Skeletal muscle tissue (tissue), 4 donors: ENCODE measurements around the gene NME9. TPM values are rescaled to one million over a fixed set of nuclear protein-coding genes. Genes with fewer than 3 reads are reported as not detected.

Experiments used
- H3K27ac ChIP-seq: one replicate; pipeline ENCODE4 v1.7.0; 2013; ENCODE audit warnings: mild to moderate bottlenecking, low read depth, low read length, inconsistent platforms
- H3K27me3 ChIP-seq, 3 donors: one replicate each; pipeline ENCODE4 v1.7.0; 2013; ENCODE audit warnings: low read length in 3 of 3; ENCODE audit not compliant: control insufficient read depth in 3 of 3, insufficient read depth in 3 of 3
- H3K36me3 ChIP-seq, 3 donors: one replicate each; pipeline ENCODE4 v1.7.0; 2013; ENCODE audit warnings: low read length in 3 of 3; ENCODE audit not compliant: control insufficient read depth in 3 of 3, insufficient read depth in 3 of 3
- H3K4me1 ChIP-seq, 3 donors: one replicate each; pipeline ENCODE4 v1.7.0; 2013; ENCODE audit warnings: low read length in 3 of 3, mild to moderate bottlenecking in 3 of 3; ENCODE audit not compliant: control insufficient read depth in 3 of 3, insufficient read depth in 3 of 3
- H3K4me3 ChIP-seq, 3 donors: one replicate each; pipeline ENCODE4 v1.7.0; 2013; ENCODE audit warnings: low read length in 3 of 3
- H3K9ac ChIP-seq, 3 donors: one replicate each; pipeline ENCODE4 v1.7.0; 2013; ENCODE audit warnings: low read length in 3 of 3, mild to moderate bottlenecking in 3 of 3, moderate library complexity in 2 of 3, low read depth in 1 of 3
- H3K9me3 ChIP-seq, 3 donors: one replicate each; pipeline ENCODE4 v1.7.0; 2013; ENCODE audit warnings: low read length in 3 of 3; ENCODE audit not compliant: control insufficient read depth in 3 of 3
- total RNA-seq: library from RNA; depleted of rRNA; stranded (reverse); fragments of >200 nt; gene quantifications from one replicate; pipeline ENCODE4 v1.2.3, GENCODE V29; 2014
- donor health status: Osteomylitis.

The NME9 gene
- total RNA-seq, 1 donor from 2014 or later = not detected

GRCh38 chr3:138364356-138365252, 35.0 kb upstream of the NME9 start:
- Histone ChIP-seq H3K36me3 (no peaks in the 10 kb centered on the region), H3K4me1 (peaks cover 72 to 96% (median 89%) of the 10 kb centered on the region in 3 donors), H3K27ac (peak overlapping the region; percentile 11)

GRCh38 chr3:138363322-138363721, 33.7 kb upstream of the NME9 start:
- H3K9ac ChIP-seq = no peak overlapping the region
- H3K27me3 ChIP-seq = no peaks in the 10 kb centered on the region
- H3K4me3 ChIP-seq = no peak overlapping the region
- H3K9me3 ChIP-seq = no peaks in the 10 kb centered on the region
- peaks cover 74 to 97% (median 92%) of the 10 kb centered on the region in 3 donors for H3K4me1 ChIP-seq
- H3K36me3 ChIP-seq = no peaks in the 10 kb centered on the region
- no peak overlapping the region for H3K27ac ChIP-seq

More at GRCh38 chr3:138364356-138365252, 35.0 kb upstream of the NME9 start:
- H3K27me3 ChIP-seq = no peaks in the 10 kb centered on the region
- H3K4me3 ChIP-seq = no peak overlapping the region
- H3K9ac ChIP-seq = no peak overlapping the region
- H3K9me3 ChIP-seq = no peaks in the 10 kb centered on the region

GRCh38 chr3:138362538-138362937, 32.9 kb upstream of the NME9 start:
- H3K4me1 ChIP-seq = peaks cover 73 to 96% (median 90%) of the 10 kb centered on the region in 3 donors
- no peak overlapping the region for H3K4me3 ChIP-seq
- H3K9me3 ChIP-seq = no peaks in the 10 kb centered on the region
- H3K27ac ChIP-seq = no peak overlapping the region
- no peaks in the 10 kb centered on the region for H3K36me3 ChIP-seq
- peak overlapping the region in 2 of 3 donors; percentile 16 to 52 for H3K9ac ChIP-seq
- H3K27me3 ChIP-seq = no peaks in the 10 kb centered on the region

GRCh38 chr3:138361561-138361971, 31.9 kb upstream of the NME9 start:
- H3K27ac ChIP-seq = peak overlapping the region; percentile 54

GRCh38 chr3:138360869-138361525, 31.3 kb upstream of the NME9 start:
- Histone ChIP-seq H3K9ac (peak overlapping the region; percentile 23 to 45 (median 32)), H3K4me1 (peaks cover 69 to 95% (median 89%) of the 10 kb centered on the region in 3 donors), H3K27me3 (no peaks in the 10 kb centered on the region), H3K4me3 (peak overlapping the region in 1 of 3 donors; percentile 29), H3K9me3 (no peaks in the 10 kb centered on the region), H3K36me3 (peaks cover 0 to 3% (median under 1%) of the 10 kb centered on the region in 3 donors), H3K27ac (peak overlapping the region; percentile 54)

More at GRCh38 chr3:138361561-138361971, 31.9 kb upstream of the NME9 start:
- H3K36me3 ChIP-seq = no peaks in the 10 kb centered on the region
- no peaks in the 10 kb centered on the region for H3K27me3 ChIP-seq
- H3K4me3 ChIP-seq = no peak overlapping the region
- H3K4me1 ChIP-seq = peaks cover 69 to 95% (median 90%) of the 10 kb centered on the region in 3 donors
- peak overlapping the region in 2 of 3 donors; percentile 32 to 45 for H3K9ac ChIP-seq
- H3K9me3 ChIP-seq = no peaks in the 10 kb centered on the region

DNA sequence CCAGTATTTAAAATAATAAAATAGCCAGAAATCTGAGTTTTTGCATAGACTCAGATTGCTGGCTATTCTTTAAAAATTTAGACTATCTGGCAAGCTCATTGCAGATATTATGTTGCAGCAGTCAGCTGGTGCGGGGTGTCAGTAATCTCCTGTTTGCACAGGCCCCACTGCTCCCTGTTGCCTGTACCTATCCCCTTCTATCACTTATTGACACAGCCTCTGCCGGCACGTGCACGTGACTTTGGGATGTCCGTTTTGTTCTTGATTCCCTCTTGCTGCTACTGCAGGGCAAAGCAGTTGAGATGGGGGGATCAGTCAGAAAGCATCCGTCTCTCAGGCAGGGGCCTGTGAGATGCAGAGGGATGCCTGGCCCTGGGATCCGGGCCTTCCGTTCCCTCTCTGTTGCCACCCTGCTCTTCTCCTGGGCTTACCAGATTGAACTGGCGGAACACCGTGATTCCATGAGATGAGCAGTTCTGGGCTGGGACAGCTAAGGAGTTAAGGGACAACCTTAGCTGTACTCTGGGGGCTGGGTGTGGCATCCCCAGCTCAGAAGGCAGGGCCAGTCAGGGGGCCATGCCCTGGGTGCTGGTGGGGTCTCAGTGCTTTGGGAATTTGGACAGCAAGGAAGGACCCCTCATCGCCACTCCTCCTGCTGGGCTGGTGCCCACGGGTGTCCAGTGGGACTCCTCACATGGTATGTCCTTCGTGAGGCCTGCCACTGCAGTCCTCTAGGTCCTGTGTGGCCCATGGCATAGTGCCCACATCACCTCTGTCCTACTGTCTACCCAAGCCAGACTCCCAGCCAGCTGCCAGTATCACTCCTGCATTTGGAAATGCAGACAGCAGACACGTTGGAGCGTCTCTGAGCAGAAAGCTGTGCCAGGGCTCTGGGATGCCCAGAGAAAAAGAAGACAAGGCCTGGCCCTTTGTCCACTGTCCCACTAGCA, 30.5 kb upstream of the NME9 start:
- H3K9ac ChIP-seq = peak overlapping the region in 2 of 3 donors; percentile 43 to 62
- peak overlapping the region; percentile 54 for H3K27ac ChIP-seq
- no peak overlapping the region for H3K4me3 ChIP-seq
- peaks cover 67 to 93% (median 84%) of the 10 kb centered on the region in 3 donors for H3K4me1 ChIP-seq
- H3K36me3 ChIP-seq = peaks cover 0 to 9% (median 7%) of the 10 kb centered on the region in 3 donors
- no peaks in the 10 kb centered on the region for H3K27me3 ChIP-seq
- H3K9me3 ChIP-seq = no peaks in the 10 kb centered on the region

- Histone ChIP-seq H3K4me1 (peaks cover 59 to 86% (median 75%) of the 10 kb centered on the region in 3 donors), H3K4me3 (no peak overlapping the region), H3K9ac (peak overlapping the region in 1 of 3 donors; percentile 22), H3K9me3 (no peaks in the 10 kb centered on the region), H3K36me3 (peaks cover 0 to 10% (median 9%) of the 10 kb centered on the region in 3 donors), H3K27ac (peak overlapping the region; percentile 19), H3K27me3 (no peaks in the 10 kb centered on the region)
Measured at GRCh38 chr3:138359148-138359918, 29.7 kb upstream of the NME9 start.

- Histone ChIP-seq H3K4me3 (no peak overlapping the region), H3K4me1 (peaks cover 64 to 83% (median 68%) of the 10 kb centered on the region in 3 donors)
Measured at GRCh38 chr3:138356730-138357405, 27.2 kb upstream of the NME9 start.

More at GRCh38 chr3:138356730-138357405, 27.2 kb upstream of the NME9 start:
- H3K36me3 ChIP-seq = peaks cover 0 to 12% (median 10%) of the 10 kb centered on the region in 3 donors
- H3K9me3 ChIP-seq = no peaks in the 10 kb centered on the region
- H3K27me3 ChIP-seq = no peaks in the 10 kb centered on the region
- peak overlapping the region; percentile 33 for H3K27ac ChIP-seq
- H3K9ac ChIP-seq = peak overlapping the region in 1 of 3 donors; percentile 7
